Brain pericyte (primary cell): ENCODE measurements around the gene SLC35D1.
"Not testable (repeated sequence)": the region's sequence is repeated elsewhere in the genome, so short reads cannot be mapped to it uniquely, and the experiment has no call there.

Experiments used
- DNase-seq: peaks from one replicate; pipeline ENCODE4 v3.0.0-alpha.2; 2012; ENCODE audit warnings: low read depth, low spot score

Gene SLC35D1

GRCh38 chr1:67053785-67054772 lies at the start of gene SLC35D1:
TSS of gene SLC35D1 (minus strand) at chr1:67054148. CDS start at chr1:67054013, 135 bp downstream.
- DNase-seq, result no peak

GRCh38 chr1:67103548-67103947 lies 49.6 kb upstream of the SLC35D1 start:
- no peak for DNase-seq

GRCh38 chr1:67100833-67101232 lies 46.9 kb upstream of the SLC35D1 start:
- no peak for DNase-seq

GRCh38 chr1:67097305-67097704 lies 43.4 kb upstream of the SLC35D1 start:
- no peak for DNase-seq

GRCh38 chr1:67094191-67094590 lies 40.2 kb upstream of the SLC35D1 start:
- DNase-seq, result no peak

- DNase-seq, result no peak
Measured at GRCh38 chr1:67089685-67090208, 35.8 kb upstream of the SLC35D1 start.

GRCh38 chr1:67088440-67088839 lies 34.5 kb upstream of the SLC35D1 start:
- DNase-seq, result no peak

GRCh38 chr1:67085326-67085725 lies 31.4 kb upstream of the SLC35D1 start:
- DNase-seq, result no peak

- no peak for DNase-seq
Measured at GRCh38 chr1:67084765-67085318, 30.9 kb upstream of the SLC35D1 start.

- no peak for DNase-seq
Measured at GRCh38 chr1:67078291-67078690, 24.3 kb upstream of the SLC35D1 start.

- DNase-seq, result no peak
Measured at GRCh38 chr1:67077593-67077992, 23.6 kb upstream of the SLC35D1 start.

- DNase-seq, result no peak
Measured at GRCh38 chr1:67072749-67073148, 18.8 kb upstream of the SLC35D1 start.

- not testable (repeated sequence) for DNase-seq
Measured at GRCh38 chr1:67067655-67068054, 13.7 kb upstream of the SLC35D1 start.

- DNase-seq, result no peak
Measured at GRCh38 chr1:67062412-67062811, 8.5 kb upstream of the SLC35D1 start.

- no peak for DNase-seq
Measured at GRCh38 chr1:67061266-67061665, 7.3 kb upstream of the SLC35D1 start.

GRCh38 chr1:67060811-67061218 lies 6.9 kb upstream of the SLC35D1 start:
- peak; percentile 51 for DNase-seq

GRCh38 chr1:67059346-67059745 lies 5.4 kb upstream of the SLC35D1 start:
- no peak for DNase-seq

- DNase-seq, result no peak
Measured at GRCh38 chr1:67058761-67059160, 4.8 kb upstream of the SLC35D1 start.

GRCh38 chr1:67058242-67058641 lies 4.3 kb upstream of the SLC35D1 start:
- no peak for DNase-seq

GRCh38 chr1:67053535-67053784 lies 488 bp downstream of the SLC35D1 start:
- no peak for DNase-seq

GRCh38 chr1:67052741-67053534 lies 1.0 kb downstream of the SLC35D1 start:
- no peak for DNase-seq

- no peak for DNase-seq
Measured at GRCh38 chr1:67051196-67051595, 2.8 kb downstream of the SLC35D1 start.
